Fibroblast of lung (primary cell): Measurements from ENCODE around the gene PI16.

Source experiments
- CTCF ChIP-seq, 2 donors: IDR thresholded peaks in 1 of 2; conservative IDR thresholded peaks in 1 of 2; 1 replicate in 1 of 2; 2 replicates in 1 of 2; pipeline ENCODE4 v1.5.1; 2011 to 2012; ENCODE audit warnings: low read length in 2 of 2, control low read depth in 1 of 2, inconsistent platforms in 1 of 2, low read depth in 1 of 2, mild to moderate bottlenecking in 1 of 2
- EZH2 ChIP-seq: IDR thresholded peaks from 2 replicates; pipeline ENCODE4 v1.5.1; 2012; ENCODE audit warnings: low read length, control low read depth, mild to moderate bottlenecking; ENCODE audit errors: missing control alignments

GRCh38 chr6:36913082-36913481 lies 41.5 kb upstream of the PI16 start:
- TF ChIP-seq CTCF (conservative IDR thresholded peaks at IDR 0.05 in 1 of 2, IDR thresholded peaks at IDR 0.05 in 1 of 2; ENCODE audit: low read depth in 1 of 2, low read length in 2 of 2) (no peak), EZH2 (no peak)
